ENCODE data around the gene ETDB. TPM values are rescaled to one million over a fixed set of nuclear protein-coding genes. Genes with fewer than 3 reads are reported as not detected.
"Not testable (repeated sequence)": the region's sequence is repeated elsewhere in the genome, so short reads cannot be mapped to it uniquely, and the experiment has no call there.

Gene ETDB
- total RNA-seq, 1 donor from 2014 or later: not detected

DNA sequence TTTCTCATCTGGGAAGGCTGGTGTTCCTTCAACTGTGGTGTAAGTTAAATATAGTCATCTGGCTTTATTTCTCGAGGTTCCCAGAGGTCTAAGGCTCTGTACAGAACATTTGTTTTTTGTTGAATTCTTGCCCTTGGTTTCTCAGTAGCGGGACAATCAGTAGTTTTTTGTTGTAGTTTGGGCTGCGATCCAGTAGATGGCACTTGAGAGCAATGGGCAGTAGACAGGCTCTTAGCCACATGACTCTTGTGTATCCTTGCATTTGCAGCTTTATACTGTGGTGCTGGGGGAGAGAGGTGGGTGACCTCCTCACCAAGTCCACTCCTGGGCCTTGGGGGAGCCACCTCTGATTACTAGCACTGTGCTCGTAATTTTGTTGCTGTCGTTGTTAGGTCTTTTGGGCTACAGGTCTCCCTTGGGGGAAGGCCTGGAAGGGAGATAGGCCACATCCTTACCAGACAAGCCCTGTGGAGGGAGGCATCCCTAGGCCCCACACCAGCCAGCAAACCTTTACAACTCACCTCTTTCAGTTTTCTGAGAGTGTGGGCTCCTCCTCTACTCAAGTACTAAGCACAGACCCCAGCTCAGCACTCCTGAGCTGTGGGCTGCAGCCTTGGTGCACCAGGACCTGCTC, 8.1 kb downstream of the ETDB start:
- Mint-ChIP-seq H3K36me3 (ENCODE audit: unreplicated experiment) (no peaks in the 10 kb centered on the region), H3K9me3 (ENCODE audit: unreplicated experiment) (peaks cover 7% of the 10 kb centered on the region), H3K27me3 (ENCODE audit: unreplicated experiment) (peaks cover 18% of the 10 kb centered on the region), H3K4me1 (ENCODE audit: unreplicated experiment) (no peaks in the 10 kb centered on the region), H3K4me3 (ENCODE audit: unreplicated experiment) (no peak overlapping the region), H3K27ac (ENCODE audit: unreplicated experiment) (no peak overlapping the region)
- DNase-seq (ENCODE audit: extremely low spot score, unreplicated experiment): no peak
- TF ChIP-seq, protein P1, sequence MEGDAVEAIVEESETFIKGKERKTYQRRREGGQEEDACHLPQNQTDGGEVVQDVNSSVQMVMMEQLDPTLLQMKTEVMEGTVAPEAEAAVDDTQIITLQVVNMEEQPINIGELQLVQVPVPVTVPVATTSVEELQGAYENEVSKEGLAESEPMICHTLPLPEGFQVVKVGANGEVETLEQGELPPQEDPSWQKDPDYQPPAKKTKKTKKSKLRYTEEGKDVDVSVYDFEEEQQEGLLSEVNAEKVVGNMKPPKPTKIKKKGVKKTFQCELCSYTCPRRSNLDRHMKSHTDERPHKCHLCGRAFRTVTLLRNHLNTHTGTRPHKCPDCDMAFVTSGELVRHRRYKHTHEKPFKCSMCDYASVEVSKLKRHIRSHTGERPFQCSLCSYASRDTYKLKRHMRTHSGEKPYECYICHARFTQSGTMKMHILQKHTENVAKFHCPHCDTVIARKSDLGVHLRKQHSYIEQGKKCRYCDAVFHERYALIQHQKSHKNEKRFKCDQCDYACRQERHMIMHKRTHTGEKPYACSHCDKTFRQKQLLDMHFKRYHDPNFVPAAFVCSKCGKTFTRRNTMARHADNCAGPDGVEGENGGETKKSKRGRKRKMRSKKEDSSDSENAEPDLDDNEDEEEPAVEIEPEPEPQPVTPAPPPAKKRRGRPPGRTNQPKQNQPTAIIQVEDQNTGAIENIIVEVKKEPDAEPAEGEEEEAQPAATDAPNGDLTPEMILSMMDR (IDR thresholded peaks at IDR 0.05): peak; percentile 61

DNA sequence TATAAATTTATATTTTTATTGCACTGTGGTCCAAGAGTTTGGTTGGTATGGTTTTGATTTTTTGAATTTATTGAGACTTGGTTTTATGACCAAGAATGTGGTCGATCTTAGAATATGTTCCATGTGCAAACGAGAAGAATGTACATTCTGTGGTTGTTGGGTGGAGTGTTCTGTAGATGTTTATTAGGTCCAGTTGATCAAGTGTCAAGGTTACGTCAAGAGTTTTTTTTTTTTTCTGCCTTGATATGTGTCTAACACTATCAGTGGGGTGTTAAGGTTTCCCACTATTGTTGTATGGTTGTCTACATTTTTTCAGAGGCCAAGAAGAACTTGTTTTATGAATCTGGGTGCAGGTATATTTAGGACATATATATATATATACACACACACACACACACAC, 10.8 kb downstream of the ETDB start:
- TF ChIP-seq, protein P1 (IDR thresholded peaks at IDR 0.05): no peak
- H3K27ac Mint-ChIP-seq (ENCODE audit: unreplicated experiment): no peak overlapping the region
- no peak for DNase-seq (ENCODE audit: extremely low spot score, unreplicated experiment)
- no peak overlapping the region for H3K4me3 Mint-ChIP-seq (ENCODE audit: unreplicated experiment)
- no peaks in the 10 kb centered on the region for H3K4me1 Mint-ChIP-seq (ENCODE audit: unreplicated experiment)
- peaks cover 27% of the 10 kb centered on the region for H3K27me3 Mint-ChIP-seq (ENCODE audit: unreplicated experiment)
- no peaks in the 10 kb centered on the region for H3K36me3 Mint-ChIP-seq (ENCODE audit: unreplicated experiment)
- H3K9me3 Mint-ChIP-seq (ENCODE audit: unreplicated experiment): peaks cover 7% of the 10 kb centered on the region

DNA sequence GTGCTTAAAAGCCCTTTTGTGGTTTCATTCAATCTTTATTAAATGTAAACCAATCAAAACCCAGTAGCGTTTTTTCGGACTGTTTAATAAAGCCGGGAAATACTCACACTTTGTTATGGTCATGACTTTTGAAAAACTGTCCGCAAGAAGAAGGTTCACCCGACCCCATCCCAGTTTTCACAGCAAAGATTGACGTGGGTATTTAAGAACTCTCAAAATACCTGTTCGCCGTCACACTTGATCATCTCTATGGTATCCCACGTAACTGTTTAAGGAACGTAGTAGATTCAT, 20.9 kb downstream of the ETDB start:
- Mint-ChIP-seq H3K4me3 (ENCODE audit: unreplicated experiment) (peak overlapping the region; percentile 66), H3K4me1 (ENCODE audit: unreplicated experiment) (peaks cover 8% of the 10 kb centered on the region), H3K27ac (ENCODE audit: unreplicated experiment) (no peak overlapping the region), H3K36me3 (ENCODE audit: unreplicated experiment) (no peaks in the 10 kb centered on the region), H3K27me3 (ENCODE audit: unreplicated experiment) (peaks cover 11% of the 10 kb centered on the region), H3K9me3 (ENCODE audit: unreplicated experiment) (no peaks in the 10 kb centered on the region)
- TF ChIP-seq, protein P1 (IDR thresholded peaks at IDR 0.05): no peak
- no peak for DNase-seq (ENCODE audit: extremely low spot score, unreplicated experiment)

DNA sequence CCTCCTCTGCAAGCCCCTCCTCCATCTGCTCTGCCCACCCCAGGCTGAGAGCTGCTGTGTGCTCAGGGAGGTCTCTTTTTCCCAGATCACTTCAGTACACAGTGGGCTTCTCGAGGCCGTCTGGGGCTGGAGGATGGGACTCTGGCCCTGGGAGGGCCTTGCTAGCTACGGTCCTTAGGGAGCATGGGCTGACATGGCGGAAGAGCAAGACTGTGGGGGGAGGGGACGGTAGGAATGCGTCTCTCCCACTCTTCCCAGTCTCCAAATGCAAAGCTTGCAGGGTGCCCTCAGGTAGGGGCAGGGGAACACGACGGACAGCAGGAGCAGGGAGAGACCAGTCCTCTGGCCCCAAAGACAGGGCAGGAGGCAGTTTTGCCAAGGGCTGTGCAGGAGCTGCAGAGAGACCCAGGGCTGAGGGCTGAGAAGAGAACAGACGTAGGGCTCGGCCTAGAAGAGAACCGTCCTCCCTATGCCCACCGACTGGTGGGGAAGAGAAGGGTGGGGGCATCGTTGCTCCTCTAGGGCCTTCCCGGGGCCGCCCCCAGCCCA, 23.1 kb downstream of the ETDB start:
- H3K27me3 Mint-ChIP-seq (ENCODE audit: unreplicated experiment); H3K36me3 Mint-ChIP-seq (ENCODE audit: unreplicated experiment); DNase-seq (ENCODE audit: extremely low spot score, unreplicated experiment); H3K9me3 Mint-ChIP-seq (ENCODE audit: unreplicated experiment); H3K4me1 Mint-ChIP-seq (ENCODE audit: unreplicated experiment); H3K27ac Mint-ChIP-seq (ENCODE audit: unreplicated experiment): not testable (repeated sequence)
- peak overlapping the region; percentile 72 for H3K4me3 Mint-ChIP-seq (ENCODE audit: unreplicated experiment)

DNA sequence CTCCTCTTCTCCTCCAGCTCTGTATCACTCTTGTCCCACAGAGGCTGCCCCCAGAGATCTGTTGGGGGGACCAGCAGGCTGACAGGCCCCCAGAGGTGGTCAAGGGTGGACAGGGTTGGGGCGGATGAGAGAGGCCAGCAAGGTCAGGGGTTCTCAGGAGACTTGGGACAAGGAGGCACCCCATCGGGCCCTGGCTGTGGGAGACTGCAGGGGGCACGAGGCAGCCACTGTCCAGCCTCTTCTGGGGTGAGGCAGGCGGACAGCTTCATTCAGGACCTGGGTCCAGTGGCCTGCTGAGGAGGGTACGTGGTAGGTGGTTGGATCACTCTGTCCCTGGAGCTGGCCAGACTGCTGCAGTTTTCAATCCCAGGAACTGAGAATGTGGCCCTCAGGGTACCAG, 24.6 kb downstream of the ETDB start:
- peaks cover 6% of the 10 kb centered on the region for H3K27me3 Mint-ChIP-seq (ENCODE audit: unreplicated experiment)
- peak; percentile 82 for DNase-seq (ENCODE audit: extremely low spot score, unreplicated experiment)
- TF ChIP-seq, protein P1 (IDR thresholded peaks at IDR 0.05): no peak
- H3K27ac Mint-ChIP-seq (ENCODE audit: unreplicated experiment): no peak overlapping the region
- no peak overlapping the region for H3K4me3 Mint-ChIP-seq (ENCODE audit: unreplicated experiment)
- peaks cover 8% of the 10 kb centered on the region for H3K4me1 Mint-ChIP-seq (ENCODE audit: unreplicated experiment)
- H3K9me3 Mint-ChIP-seq (ENCODE audit: unreplicated experiment): peaks cover 3% of the 10 kb centered on the region
- no peaks in the 10 kb centered on the region for H3K36me3 Mint-ChIP-seq (ENCODE audit: unreplicated experiment)

Measured in osteocyte (in vitro differentiated cells).